C4-2B (cell line): Measurements from ENCODE around the gene POFUT2.

ENCODE experiments used
- CTCF ChIP-seq: fragments of 450-650 bp; conservative IDR thresholded peaks from 2 replicates; pipeline ENCODE4 v1.5.1; 2017; ENCODE audit warnings: mild to moderate bottlenecking
- ZFX ChIP-seq: fragments of 450-650 bp; IDR thresholded peaks from 2 replicates; pipeline ENCODE4 v1.6.1; 2017

- TF ChIP-seq CTCF (no peak), ZFX (no peak)
Measured at GRCh38 chr21:45335761-45336534, 48.3 kb upstream of the POFUT2 start.
